Mammary epithelial cell (primary cell): ENCODE results near the gene PLEKHF1.

Experiments
- EZH2 ChIP-seq: IDR thresholded peaks from 2 replicates; pipeline ENCODE4 v1.6.1; 2012; ENCODE audit warnings: low read length, inconsistent platforms, borderline replicate concordance
- TF ChIP-seq, protein P1 (sequence below), 2 donors: IDR thresholded peaks in 1 of 2; conservative IDR thresholded peaks in 1 of 2; 2 replicates each; pipeline ENCODE4 v1.5.1; 2011 to 2012; ENCODE audit warnings: inconsistent platforms in 2 of 2, low read length in 2 of 2, mild to moderate bottlenecking in 2 of 2, control low read depth in 1 of 2, low read depth in 1 of 2; ENCODE audit not compliant: insufficient read depth in 1 of 2; ENCODE audit errors: extremely low read depth in 1 of 2

DNA sequence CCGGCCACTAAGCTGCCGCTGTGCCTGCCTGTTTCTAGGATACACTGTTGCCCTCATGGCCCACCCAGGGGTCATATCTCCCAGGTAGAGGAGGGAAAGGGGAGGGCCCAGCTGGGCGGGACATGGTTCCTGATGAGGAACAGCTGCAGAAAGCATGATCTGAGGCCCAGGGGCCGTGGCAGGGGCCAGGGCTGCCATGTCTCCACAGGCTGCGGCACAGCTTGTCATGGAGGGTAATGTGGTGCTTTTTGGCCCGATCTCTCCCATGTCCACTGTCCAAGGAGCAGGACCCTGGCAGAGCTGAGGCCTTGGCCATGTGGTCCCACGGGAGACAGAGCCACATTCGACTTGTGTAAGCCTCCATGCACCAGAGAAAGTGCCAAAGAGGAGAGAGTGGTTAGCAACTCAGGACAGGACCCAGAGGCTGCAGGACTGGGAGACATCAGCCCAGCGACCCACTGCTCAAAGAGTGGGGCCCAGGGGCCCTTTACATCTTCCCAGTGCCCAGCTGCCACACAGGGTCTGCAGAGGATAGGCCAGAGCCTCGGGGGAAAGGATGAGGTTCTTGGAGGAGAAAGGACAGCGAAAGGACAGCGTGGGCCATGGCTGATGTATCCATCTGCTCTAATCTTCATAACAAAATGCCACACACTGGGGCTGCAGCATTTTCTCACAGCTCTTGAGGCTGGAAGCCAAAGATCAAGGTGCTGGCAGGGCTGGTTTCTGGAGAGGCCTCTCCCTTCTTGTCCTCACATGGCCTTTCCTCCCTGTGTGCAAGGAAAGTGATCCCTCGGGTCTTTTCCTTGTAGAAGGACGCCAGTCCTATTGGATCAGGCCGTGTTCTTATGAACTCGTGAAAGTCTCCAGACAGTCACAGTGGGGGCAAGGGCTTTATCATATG, 47.6 kb upstream of the PLEKHF1 start:
- TF ChIP-seq, protein P1, sequence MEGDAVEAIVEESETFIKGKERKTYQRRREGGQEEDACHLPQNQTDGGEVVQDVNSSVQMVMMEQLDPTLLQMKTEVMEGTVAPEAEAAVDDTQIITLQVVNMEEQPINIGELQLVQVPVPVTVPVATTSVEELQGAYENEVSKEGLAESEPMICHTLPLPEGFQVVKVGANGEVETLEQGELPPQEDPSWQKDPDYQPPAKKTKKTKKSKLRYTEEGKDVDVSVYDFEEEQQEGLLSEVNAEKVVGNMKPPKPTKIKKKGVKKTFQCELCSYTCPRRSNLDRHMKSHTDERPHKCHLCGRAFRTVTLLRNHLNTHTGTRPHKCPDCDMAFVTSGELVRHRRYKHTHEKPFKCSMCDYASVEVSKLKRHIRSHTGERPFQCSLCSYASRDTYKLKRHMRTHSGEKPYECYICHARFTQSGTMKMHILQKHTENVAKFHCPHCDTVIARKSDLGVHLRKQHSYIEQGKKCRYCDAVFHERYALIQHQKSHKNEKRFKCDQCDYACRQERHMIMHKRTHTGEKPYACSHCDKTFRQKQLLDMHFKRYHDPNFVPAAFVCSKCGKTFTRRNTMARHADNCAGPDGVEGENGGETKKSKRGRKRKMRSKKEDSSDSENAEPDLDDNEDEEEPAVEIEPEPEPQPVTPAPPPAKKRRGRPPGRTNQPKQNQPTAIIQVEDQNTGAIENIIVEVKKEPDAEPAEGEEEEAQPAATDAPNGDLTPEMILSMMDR (conservative IDR thresholded peaks at IDR 0.05 in 1 of 2, IDR thresholded peaks at IDR 0.05 in 1 of 2; ENCODE audit: extremely low read depth in 1 of 2, insufficient read depth in 1 of 2, low read depth in 1 of 2, low read length in 2 of 2), result no peak
- no peak for TF ChIP-seq EZH2
